Smooth muscle cell of the brain vasculature (primary cell): ENCODE data around the gene TRANK1.
"Not testable (repeated sequence)": the region's sequence is repeated elsewhere in the genome, so short reads cannot be mapped to it uniquely, and the experiment has no call there.

Source experiments
- DNase-seq: peaks from one replicate; pipeline ENCODE4 v3.0.0-alpha.2; 2012; ENCODE audit warnings: low read depth, low spot score

TRANK1 gene

GRCh38 chr3:36893137-36893557, 51.7 kb downstream of the TRANK1 start:
- peak; percentile 54 for DNase-seq

- no peak for DNase-seq
These were observed 52.3 kb downstream of the TRANK1 start for GRCh38 chr3:36892457-36893136.

- DNase-seq: no peak
These were observed 53.1 kb downstream of the TRANK1 start for GRCh38 chr3:36891701-36892160.

- DNase-seq: not testable (repeated sequence)
These were observed 53.8 kb downstream of the TRANK1 start for GRCh38 chr3:36891097-36891496.

GRCh38 chr3:36890261-36890660, 54.6 kb downstream of the TRANK1 start:
- DNase-seq: no peak

DNA sequence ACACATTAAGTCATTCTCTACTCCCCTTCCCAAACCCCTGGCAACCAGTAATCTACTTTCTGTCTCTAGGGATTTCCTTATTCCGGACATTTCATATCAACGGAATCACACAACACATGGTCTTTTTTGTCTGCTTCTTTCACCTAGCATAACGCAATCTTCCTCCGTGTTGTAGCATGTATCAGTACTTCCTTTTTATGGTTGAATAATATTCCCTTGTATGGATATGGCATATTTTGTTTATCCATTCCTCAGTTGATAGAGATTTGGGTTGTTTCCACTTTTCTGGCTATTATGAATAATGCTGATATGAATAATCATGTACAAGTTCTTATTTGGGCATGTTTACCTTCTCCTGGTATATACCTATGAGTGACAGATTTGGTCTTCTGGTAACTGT, 63.1 kb downstream of the TRANK1 start:
- DNase-seq: no peak

GRCh38 chr3:36879842-36880241, 65.0 kb downstream of the TRANK1 start:
- DNase-seq: not testable (repeated sequence)

DNA sequence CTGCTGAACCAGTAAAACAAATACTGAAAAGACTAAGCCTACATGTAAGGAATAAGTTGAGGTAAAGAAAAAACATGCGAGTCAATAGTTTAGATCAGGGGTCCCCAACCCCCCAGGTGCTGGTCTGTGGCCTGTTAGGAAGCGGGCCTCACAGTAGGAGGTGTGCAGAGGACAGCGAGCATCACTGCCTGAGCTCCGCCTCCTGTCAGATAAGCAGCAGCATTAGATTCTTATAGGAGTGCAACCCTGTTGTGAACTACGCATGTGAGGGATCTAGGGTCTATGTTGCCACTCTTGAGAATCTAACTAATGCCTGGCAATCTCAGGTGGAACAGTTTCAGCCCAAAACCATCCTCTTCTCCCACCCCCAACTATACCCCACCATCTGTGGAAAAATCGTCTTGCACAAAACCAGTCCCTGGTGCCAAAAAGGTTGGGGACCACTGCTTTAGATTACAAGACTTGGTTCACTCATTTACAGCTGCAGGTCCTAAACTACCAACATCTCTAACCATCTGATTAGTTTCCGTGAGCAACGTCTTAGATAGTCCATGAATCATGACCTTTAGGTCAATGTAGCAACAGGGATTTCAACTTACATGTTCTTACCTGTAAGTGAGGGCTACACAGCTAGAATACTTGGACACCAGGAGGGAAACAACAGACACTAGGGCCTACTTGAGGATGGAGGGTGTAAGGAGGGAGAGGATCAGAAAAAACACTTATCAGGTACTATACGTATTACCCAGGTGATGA, 66.7 kb downstream of the TRANK1 start:
- no peak for DNase-seq

- no peak for DNase-seq
These were observed 68.5 kb downstream of the TRANK1 start for GRCh38 chr3:36876181-36876936.

DNA sequence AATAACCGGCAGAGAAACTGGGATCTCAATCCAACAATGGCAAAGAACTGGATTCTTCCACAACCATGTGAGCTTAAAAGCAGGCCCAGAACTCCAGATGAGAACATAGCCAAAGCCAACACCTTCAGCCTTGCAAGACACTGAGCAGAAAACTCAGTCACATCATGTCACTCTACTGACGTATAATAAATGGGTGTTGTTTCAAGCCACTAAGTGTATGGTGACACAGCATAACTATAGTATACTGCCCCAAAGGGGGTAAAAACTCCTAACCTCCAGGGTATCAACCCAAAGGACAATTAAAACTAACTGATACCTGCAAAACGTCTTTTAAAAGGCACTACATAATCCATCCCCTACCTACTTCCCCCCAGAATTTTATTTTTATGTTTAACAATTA, 69.5 kb downstream of the TRANK1 start:
- DNase-seq: no peak

DNA sequence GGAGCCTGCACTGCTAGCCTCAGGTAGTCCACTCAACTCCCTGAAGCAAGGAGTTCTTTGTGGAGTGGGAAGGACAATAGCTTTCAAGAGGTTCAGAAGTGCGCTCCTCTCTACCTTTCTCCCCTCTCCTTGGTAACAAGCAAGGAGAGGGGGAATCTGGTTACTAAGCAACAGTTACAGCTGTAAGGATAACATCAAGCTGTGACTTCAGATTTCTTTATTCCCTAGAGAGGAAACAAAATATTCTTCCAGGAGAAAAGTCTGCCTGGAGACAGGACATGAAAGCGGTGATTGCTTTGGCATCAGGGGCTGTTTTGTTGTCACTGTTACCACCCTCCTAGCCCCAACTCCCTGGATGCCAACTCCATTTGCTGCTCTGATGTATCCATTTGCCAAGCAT, 70.4 kb downstream of the TRANK1 start:
- no peak for DNase-seq

DNA sequence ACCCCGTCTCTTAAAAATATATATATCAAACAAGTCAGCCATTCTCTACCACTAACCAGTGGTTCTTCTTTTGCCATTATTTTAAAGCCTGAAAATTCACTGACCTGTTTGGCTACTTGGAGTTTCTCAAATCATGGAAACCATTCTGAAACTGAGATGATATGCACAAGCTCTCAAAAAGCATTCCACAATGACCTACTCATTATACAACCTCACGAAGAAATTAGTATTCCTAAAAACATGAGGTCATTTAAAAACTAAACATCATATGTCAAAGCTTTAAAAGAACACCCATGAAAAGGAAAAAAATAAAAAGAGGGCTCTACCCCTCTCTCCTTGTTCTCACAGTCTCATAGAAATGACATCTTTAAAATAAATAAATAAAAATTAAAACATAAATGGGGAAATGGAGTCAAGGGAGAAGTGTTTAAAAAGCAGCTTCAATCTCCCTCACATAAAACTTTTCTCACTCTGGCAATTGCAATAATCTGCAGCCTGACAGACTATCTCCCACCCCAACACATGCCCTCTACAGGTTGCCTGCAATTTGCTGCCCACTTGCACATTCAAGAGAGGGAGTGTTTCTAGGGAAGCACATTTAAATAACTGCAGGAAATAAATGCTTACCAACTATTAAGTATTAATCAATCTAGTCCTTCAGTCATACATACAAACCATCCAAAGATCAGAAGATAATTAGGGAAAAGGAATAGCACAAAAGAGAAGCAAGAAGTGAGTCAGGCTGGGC, 73.3 kb downstream of the TRANK1 start:
- DNase-seq: no peak

GRCh38 chr3:36868614-36869436, 76.0 kb downstream of the TRANK1 start:
- peak; percentile 40 for DNase-seq

GRCh38 chr3:36867810-36868209, 77.0 kb downstream of the TRANK1 start:
- no peak for DNase-seq

GRCh38 chr3:36866368-36866767, 78.5 kb downstream of the TRANK1 start:
- DNase-seq: no peak

GRCh38 chr3:36864180-36865053, 80.4 kb downstream of the TRANK1 start:
- DNase-seq: no peak

DNA sequence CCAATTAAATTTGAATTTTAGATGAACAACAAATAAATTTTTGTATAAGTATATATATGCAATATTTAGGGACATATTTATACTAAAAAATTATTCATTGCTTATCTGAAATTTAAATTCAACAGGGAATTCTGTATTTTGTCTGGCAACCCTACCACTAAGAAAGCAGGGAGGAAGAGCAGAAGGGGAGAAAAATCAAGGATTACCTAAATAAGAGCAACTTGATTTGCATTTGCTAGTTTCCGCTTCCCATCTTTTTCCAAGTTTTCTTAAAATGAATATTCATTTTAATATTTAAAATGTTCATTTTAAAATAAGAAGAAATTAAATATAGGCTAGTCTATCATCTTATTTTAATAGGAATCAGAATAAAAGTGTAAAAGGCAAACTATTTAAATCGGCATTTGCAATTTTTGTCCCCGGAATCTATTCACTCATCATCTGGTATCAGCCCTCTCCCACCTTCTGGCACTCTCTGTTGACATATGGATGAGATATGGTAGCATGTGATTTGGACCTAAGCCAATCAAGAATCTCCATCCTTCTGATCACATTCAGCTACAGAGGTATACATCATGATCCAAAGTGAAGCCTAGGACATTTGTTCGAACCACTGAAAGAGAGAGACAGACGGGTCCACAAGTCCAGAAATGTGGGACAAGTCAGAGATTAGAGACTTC, 82.6 kb downstream of the TRANK1 start:
- no peak for DNase-seq

DNA sequence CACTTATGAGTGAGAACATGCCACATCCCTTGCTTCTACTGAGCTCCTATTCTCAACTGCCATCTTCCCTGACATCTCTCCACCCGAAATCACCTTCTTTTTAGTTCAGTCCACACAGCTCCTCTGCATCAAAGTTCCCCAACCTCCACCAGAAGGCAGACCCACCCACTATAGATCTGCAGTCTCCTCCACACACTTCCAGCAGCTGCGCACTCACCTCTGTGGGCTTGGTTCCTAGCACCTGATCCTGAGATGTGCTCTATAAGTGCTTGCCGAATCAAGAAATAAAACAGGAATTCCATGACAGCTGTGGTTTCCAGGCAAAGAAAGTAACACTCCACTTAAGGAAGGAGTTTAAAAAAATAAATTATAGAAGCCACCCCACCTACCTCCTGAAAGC, 85.4 kb downstream of the TRANK1 start:
- DNase-seq: no peak

- no peak for DNase-seq
These were observed 92.8 kb downstream of the TRANK1 start for GRCh38 chr3:36852071-36852470.
